LNCaP clone FGC (cell line): ENCODE data around the gene DCLK1.

Experiments
- DNase-seq: peaks from one replicate; pipeline ENCODE4 v3.0.0-alpha.2; 2011; ENCODE audit warnings: low read depth
- H3K4me3 ChIP-seq: 2 replicates; pipeline ENCODE4 v1.5.1; 2011; ENCODE audit warnings: mild to moderate bottlenecking, low read depth, low read length, control low read depth
- TF ChIP-seq, protein P1 (sequence below): IDR thresholded peaks from 2 replicates; pipeline ENCODE4 v1.5.1; 2012; ENCODE audit warnings: mild to moderate bottlenecking; ENCODE audit not compliant: control insufficient read depth, insufficient read depth; ENCODE audit errors: extremely low read depth

DCLK1 gene

GRCh38 chr13:35865341-35866240 is 265.6 kb downstream of the DCLK1 start:
- TF ChIP-seq, protein P1, sequence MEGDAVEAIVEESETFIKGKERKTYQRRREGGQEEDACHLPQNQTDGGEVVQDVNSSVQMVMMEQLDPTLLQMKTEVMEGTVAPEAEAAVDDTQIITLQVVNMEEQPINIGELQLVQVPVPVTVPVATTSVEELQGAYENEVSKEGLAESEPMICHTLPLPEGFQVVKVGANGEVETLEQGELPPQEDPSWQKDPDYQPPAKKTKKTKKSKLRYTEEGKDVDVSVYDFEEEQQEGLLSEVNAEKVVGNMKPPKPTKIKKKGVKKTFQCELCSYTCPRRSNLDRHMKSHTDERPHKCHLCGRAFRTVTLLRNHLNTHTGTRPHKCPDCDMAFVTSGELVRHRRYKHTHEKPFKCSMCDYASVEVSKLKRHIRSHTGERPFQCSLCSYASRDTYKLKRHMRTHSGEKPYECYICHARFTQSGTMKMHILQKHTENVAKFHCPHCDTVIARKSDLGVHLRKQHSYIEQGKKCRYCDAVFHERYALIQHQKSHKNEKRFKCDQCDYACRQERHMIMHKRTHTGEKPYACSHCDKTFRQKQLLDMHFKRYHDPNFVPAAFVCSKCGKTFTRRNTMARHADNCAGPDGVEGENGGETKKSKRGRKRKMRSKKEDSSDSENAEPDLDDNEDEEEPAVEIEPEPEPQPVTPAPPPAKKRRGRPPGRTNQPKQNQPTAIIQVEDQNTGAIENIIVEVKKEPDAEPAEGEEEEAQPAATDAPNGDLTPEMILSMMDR, result no peak
- DNase-seq, result no peak
- no peak overlapping the region for H3K4me3 ChIP-seq

- DNase-seq, result no peak
- TF ChIP-seq, protein P1, result no peak
- H3K4me3 ChIP-seq, result no peak overlapping the region
Observed at GRCh38 chr13:35860661-35861060, 270.5 kb downstream of the DCLK1 start.

DNA sequence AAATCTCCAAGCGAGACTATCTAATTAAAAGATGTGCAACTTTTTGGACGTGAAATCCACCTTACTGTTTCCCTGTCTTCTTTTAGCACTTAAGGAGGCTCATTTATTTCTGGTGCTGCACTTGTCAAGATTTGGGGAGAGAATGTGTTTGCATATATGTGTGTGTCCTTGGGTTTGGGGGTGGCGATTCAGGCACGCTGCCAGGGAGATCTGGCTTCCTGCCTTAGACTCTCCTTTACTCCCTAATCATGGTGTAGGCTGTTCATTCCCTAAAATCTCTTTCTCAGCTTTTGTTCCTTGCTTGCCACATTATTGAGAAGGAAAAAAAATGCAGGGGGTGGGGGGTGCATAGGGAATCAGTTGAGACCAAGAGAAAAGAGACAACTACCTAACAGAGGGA is 271.2 kb downstream of the DCLK1 start:
- TF ChIP-seq, protein P1, result no peak
- no peak for DNase-seq
- no peak overlapping the region for H3K4me3 ChIP-seq

- no peak overlapping the region for H3K4me3 ChIP-seq
- DNase-seq, result no peak
- TF ChIP-seq, protein P1, result no peak
Observed at GRCh38 chr13:35858665-35859064, 272.5 kb downstream of the DCLK1 start.

- no peak overlapping the region for H3K4me3 ChIP-seq
- TF ChIP-seq, protein P1, result no peak
- DNase-seq, result no peak
Observed at GRCh38 chr13:35857769-35858168, 273.4 kb downstream of the DCLK1 start.

DNA sequence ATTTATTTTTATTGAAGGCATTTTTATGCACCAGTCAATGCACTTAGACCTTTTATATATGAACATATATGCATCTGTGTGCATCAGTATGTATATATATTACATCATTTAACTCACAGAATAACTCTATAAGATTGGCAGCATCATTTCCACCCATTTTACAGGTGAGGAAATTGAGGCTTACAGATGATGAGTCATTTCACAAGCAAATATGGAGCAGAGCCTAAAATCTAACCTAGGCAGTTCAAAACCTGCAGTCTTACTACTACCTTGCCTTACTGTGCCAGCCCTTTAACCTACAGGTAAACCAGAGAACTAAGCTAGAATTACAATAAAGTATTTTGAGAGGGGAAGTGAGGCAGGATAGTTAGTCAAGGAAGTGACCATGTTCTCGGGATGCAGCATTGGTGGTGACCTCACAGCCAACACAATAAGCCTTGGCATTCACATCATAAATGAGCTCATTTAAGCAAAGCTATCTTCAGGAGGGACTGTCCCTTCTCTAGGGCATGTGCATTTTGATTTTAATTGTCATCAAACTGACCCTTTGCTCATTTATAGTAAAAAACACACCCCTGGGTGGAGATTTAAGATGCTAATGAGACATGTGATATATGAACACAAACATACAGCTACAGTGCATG is 274.3 kb downstream of the DCLK1 start:
- TF ChIP-seq, protein P1, result no peak
- no peak overlapping the region for H3K4me3 ChIP-seq
- DNase-seq, result no peak
